Upper lobe of right lung (tissue), 1 donor: ENCODE data around the gene UGGT2. TPM values are rescaled to one million over a fixed set of nuclear protein-coding genes. Genes with fewer than 3 reads are reported as not detected.

Experiments used
- ATAC-seq: fragments of 200-7000 bp; cut with Tn5 transposase; one replicate; pipeline ENCODE4 v1.9.1; 2020; ENCODE audit warnings: mild to moderate bottlenecking, moderate library complexity
- DNase-seq: peaks from one replicate; pipeline ENCODE4 v3.0.0-alpha.2; 2020
- H3K27ac ChIP-seq: fragments of 200-600 bp; one replicate; pipeline ENCODE4 v1.8.0; 2022
- H3K27me3 ChIP-seq: fragments of 200-600 bp; one replicate; pipeline ENCODE4 v1.8.0; 2022; ENCODE audit warnings: mild to moderate bottlenecking
- H3K36me3 ChIP-seq: fragments of 200-600 bp; one replicate; pipeline ENCODE4 v1.8.0; 2022
- H3K4me1 ChIP-seq: fragments of 200-600 bp; one replicate; pipeline ENCODE4 v1.8.0; 2022
- H3K4me3 ChIP-seq: fragments of 200-600 bp; one replicate; pipeline ENCODE4 v1.8.0; 2022; ENCODE audit warnings: mild to moderate bottlenecking
- H3K9me3 ChIP-seq: fragments of 200-600 bp; one replicate; pipeline ENCODE4 v1.8.0; 2022
- intact Hi-C: fragments of 100-400 bp; cut with DNase I; formaldehyde crosslinking; loops from one replicate; pipeline ENCODE4 v1.11.0; 2022
- total RNA-seq: library from RNA; stranded (reverse); fragmentation: NEBNext Ultra II Directional; extraction: Animal tissue kit (Norgen Biotek cat#: 25700); gene quantifications from one replicate; pipeline ENCODE4 v1.2.1, GENCODE V29; 2021
- TF ChIP-seq, protein P1 (sequence below): fragments of 200-600 bp; IDR thresholded peaks from one replicate; pipeline ENCODE4 v1.8.0; 2022; ENCODE audit warnings: antibody characterized with exemption
- donor health status: DM: no; HTN: yes; CAD: no; lungs with severe emphysema.

UGGT2 gene
- total RNA-seq, 1 donor from 2014 or later = 21.7 TPM

GRCh38 chr13:96011291-96011872, 41.8 kb downstream of the UGGT2 start:
- no peaks in the 10 kb centered on the region for H3K27me3 ChIP-seq
- TF ChIP-seq, protein P1, sequence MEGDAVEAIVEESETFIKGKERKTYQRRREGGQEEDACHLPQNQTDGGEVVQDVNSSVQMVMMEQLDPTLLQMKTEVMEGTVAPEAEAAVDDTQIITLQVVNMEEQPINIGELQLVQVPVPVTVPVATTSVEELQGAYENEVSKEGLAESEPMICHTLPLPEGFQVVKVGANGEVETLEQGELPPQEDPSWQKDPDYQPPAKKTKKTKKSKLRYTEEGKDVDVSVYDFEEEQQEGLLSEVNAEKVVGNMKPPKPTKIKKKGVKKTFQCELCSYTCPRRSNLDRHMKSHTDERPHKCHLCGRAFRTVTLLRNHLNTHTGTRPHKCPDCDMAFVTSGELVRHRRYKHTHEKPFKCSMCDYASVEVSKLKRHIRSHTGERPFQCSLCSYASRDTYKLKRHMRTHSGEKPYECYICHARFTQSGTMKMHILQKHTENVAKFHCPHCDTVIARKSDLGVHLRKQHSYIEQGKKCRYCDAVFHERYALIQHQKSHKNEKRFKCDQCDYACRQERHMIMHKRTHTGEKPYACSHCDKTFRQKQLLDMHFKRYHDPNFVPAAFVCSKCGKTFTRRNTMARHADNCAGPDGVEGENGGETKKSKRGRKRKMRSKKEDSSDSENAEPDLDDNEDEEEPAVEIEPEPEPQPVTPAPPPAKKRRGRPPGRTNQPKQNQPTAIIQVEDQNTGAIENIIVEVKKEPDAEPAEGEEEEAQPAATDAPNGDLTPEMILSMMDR = no peak
- H3K4me3 ChIP-seq = no peak overlapping the region
- ATAC-seq (no peak), DNase-seq (no peak)
- H3K4me1 ChIP-seq = no peaks in the 10 kb centered on the region
- no peak overlapping the region for H3K27ac ChIP-seq
- H3K9me3 ChIP-seq = no peaks in the 10 kb centered on the region
- no peaks in the 10 kb centered on the region for H3K36me3 ChIP-seq
- intact Hi-C loops = no loop called here

DNA sequence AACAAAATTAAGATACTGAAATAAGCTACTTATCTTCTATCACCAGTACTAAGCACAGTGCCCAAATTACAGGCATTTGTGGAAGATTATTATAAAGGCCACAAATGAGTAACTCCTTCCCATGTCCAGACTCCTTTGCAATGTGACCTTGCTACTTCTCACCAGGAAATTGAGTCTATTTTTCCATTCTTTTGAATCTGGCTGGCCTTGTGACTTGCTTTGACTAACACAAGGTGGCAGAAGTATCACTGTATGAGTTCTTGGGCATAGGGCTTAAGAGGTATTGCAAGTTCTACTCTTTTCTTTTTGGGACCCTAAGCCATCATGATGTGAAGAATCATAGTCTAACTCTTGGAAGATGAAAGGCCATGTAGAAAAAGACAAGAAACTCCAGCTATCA, 49.9 kb downstream of the UGGT2 start:
- TF ChIP-seq, protein P1 = no peak
- Histone ChIP-seq H3K4me3 (no peak overlapping the region), H3K9me3 (no peaks in the 10 kb centered on the region), H3K27ac (no peak overlapping the region), H3K36me3 (no peaks in the 10 kb centered on the region), H3K4me1 (no peaks in the 10 kb centered on the region), H3K27me3 (no peaks in the 10 kb centered on the region)
- DNase-seq = no peak
- intact Hi-C loops = no loop called here
- no peak for ATAC-seq

GRCh38 chr13:96002322-96003131, 50.7 kb downstream of the UGGT2 start:
- Histone ChIP-seq H3K27me3 (no peaks in the 10 kb centered on the region), H3K27ac (no peak overlapping the region), H3K9me3 (no peaks in the 10 kb centered on the region), H3K4me3 (no peak overlapping the region), H3K36me3 (no peaks in the 10 kb centered on the region), H3K4me1 (no peaks in the 10 kb centered on the region)
- TF ChIP-seq, protein P1 = no peak
- intact Hi-C loops = no loop called here
- ATAC-seq (no peak), DNase-seq (no peak)

DNA sequence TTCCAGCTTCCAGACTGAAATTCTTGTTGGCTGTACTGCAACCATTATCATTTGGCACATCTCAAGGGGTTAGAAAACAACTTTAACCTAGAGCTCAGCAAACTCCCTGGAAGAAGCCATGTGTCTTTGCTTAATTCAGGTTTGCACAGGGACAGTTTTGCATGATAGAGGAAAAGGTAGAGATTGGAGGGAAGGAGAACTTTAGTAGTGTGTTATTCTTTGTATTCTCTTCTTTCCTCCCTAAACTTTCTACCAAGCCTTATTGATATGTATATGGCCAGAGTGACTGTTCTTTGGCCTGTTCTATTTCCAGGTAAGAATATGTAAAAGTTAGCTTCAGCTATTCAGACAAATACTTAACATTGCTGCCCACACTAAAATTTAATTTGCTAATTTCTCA, 53.1 kb downstream of the UGGT2 start:
- no peaks in the 10 kb centered on the region for H3K9me3 ChIP-seq
- TF ChIP-seq, protein P1 = no peak
- no peak for ATAC-seq
- no peak overlapping the region for H3K27ac ChIP-seq
- intact Hi-C loops = no loop called here
- no peak overlapping the region for H3K4me3 ChIP-seq
- no peaks in the 10 kb centered on the region for H3K4me1 ChIP-seq
- no peak for DNase-seq
- H3K36me3 ChIP-seq = peaks cover 4% of the 10 kb centered on the region
- H3K27me3 ChIP-seq = no peaks in the 10 kb centered on the region

- TF ChIP-seq, protein P1 = no peak
- no peak for ATAC-seq
These were observed 65.4 kb downstream of the UGGT2 start for GRCh38 chr13:95987841-95988240.

More at GRCh38 chr13:95987841-95988240, 65.4 kb downstream of the UGGT2 start:
- intact Hi-C loops = no loop called here
- Histone ChIP-seq H3K9me3 (no peaks in the 10 kb centered on the region), H3K4me3 (no peak overlapping the region), H3K4me1 (no peaks in the 10 kb centered on the region), H3K36me3 (no peaks in the 10 kb centered on the region), H3K27me3 (no peaks in the 10 kb centered on the region), H3K27ac (no peak overlapping the region)
- no peak for DNase-seq
